HG03139 (cell line): Measurements from ENCODE around the gene GNAO1.

Experiments
- ATAC-seq: cut with Tn5 transposase; IDR thresholded peaks from one replicate; pipeline ENCODE4 v1.9.1; 2021; ENCODE audit not compliant: unreplicated experiment

The GNAO1 gene

GRCh38 chr16:56197192-56197992 lies 6.1 kb downstream of the GNAO1 start:
- ATAC-seq = no peak

GRCh38 chr16:56198006-56198754 lies 6.9 kb downstream of the GNAO1 start:
- no peak for ATAC-seq

GRCh38 chr16:56198755-56199114 lies 7.4 kb downstream of the GNAO1 start:
- no peak for ATAC-seq

GRCh38 chr16:56199164-56199563 lies 7.9 kb downstream of the GNAO1 start:
- peak; percentile 59 for ATAC-seq

- no peak for ATAC-seq
Observed at GRCh38 chr16:56201030-56201429, 9.7 kb downstream of the GNAO1 start.

GRCh38 chr16:56202036-56202435 lies 10.7 kb downstream of the GNAO1 start:
- no peak for ATAC-seq

GRCh38 chr16:56203052-56203451 lies 11.8 kb downstream of the GNAO1 start:
- peak; percentile 60 for ATAC-seq

- ATAC-seq = no peak
Observed at GRCh38 chr16:56204816-56205215, 13.5 kb downstream of the GNAO1 start.

- ATAC-seq = no peak
Observed at GRCh38 chr16:56206951-56207350, 15.7 kb downstream of the GNAO1 start.

GRCh38 chr16:56207421-56207820 lies 16.1 kb downstream of the GNAO1 start:
- ATAC-seq = no peak

GRCh38 chr16:56211435-56211981 lies 20.2 kb downstream of the GNAO1 start:
- no peak for ATAC-seq

GRCh38 chr16:56212144-56212543 lies 20.9 kb downstream of the GNAO1 start:
- ATAC-seq = no peak

- no peak for ATAC-seq
Observed at GRCh38 chr16:56221995-56222394, 30.7 kb downstream of the GNAO1 start.

GRCh38 chr16:56222474-56222997 lies 31.2 kb downstream of the GNAO1 start:
- no peak for ATAC-seq

GRCh38 chr16:56225017-56225742 lies 33.9 kb downstream of the GNAO1 start:
- ATAC-seq = no peak

- ATAC-seq = no peak
Observed at GRCh38 chr16:56226187-56226586, 34.9 kb downstream of the GNAO1 start.

GRCh38 chr16:56226845-56227525 lies 35.7 kb downstream of the GNAO1 start:
- no peak for ATAC-seq

GRCh38 chr16:56227936-56228335 lies 36.6 kb downstream of the GNAO1 start:
- no peak for ATAC-seq

- ATAC-seq = no peak
Observed at GRCh38 chr16:56228476-56228875, 37.2 kb downstream of the GNAO1 start.

GRCh38 chr16:56233795-56234566 lies 42.7 kb downstream of the GNAO1 start:
- no peak for ATAC-seq
